ENCODE measurements around the gene SH3TC1. TPM values are rescaled to one million over a fixed set of nuclear protein-coding genes. Genes with fewer than 3 reads are reported as not detected.

SH3TC1 gene
- polyA plus RNA-seq, 3 donors, result 36.9 to 85.7 (median 41.9) TPM

DNA sequence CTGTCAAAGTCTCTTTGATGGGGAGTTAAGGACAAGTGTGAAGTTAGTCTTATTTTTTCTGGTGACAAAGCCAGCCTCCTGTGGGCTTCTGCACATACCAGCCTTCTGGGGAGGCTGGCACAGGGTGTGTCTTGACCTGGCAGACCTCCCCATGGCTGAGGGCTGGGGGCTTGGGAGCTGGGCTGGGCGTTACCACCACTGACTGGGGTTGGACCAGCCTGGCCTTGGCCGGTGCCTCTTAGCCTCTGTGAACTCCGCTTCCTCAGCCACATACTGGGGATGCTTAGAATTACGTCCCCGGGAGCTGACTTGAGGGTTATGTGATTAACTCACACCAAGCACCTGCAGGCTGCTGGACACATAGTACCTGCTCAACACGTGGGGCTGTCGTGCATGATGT lies 14.0 kb downstream of the SH3TC1 start:
- Histone ChIP-seq H3K36me3 (replicated peaks in 1 of 2; ENCODE audit: control insufficient read depth in 1 of 2, insufficient read depth in 2 of 2, low read length in 2 of 2) (peaks cover 73 to 92% of the 10 kb centered on the region in 2 donors), H3K79me2 (ENCODE audit: insufficient read depth, low read length) (peaks cover 22% of the 10 kb centered on the region), H3K9ac (ENCODE audit: insufficient read depth, low read length, poor library complexity, severe bottlenecking) (no peak overlapping the region), H3K27me3 (ENCODE audit: control insufficient read depth in 2 of 2, insufficient read depth in 2 of 2, low read length in 2 of 2) (no peaks in the 10 kb centered on the region), H3K4me1 (ENCODE audit: control insufficient read depth in 1 of 2, insufficient read depth in 2 of 2, low read length in 2 of 2) (peaks cover 24 to 27% of the 10 kb centered on the region in 2 donors), H3K4me2 (replicated peaks; ENCODE audit: extremely low read depth, low read length, poor library complexity, severe bottlenecking) (no peak overlapping the region), H3K27ac (ENCODE audit: low read depth in 1 of 2, low read length in 2 of 2) (no peak overlapping the region), H4K20me1 (ENCODE audit: insufficient read depth, low read length) (peaks cover 100% of the 10 kb centered on the region), H3K4me3 (replicated peaks in 1 of 3; ENCODE audit: low read depth in 2 of 3, low read length in 3 of 3) (no peak overlapping the region), H3K9me3 (replicated peaks in 1 of 2; ENCODE audit: control insufficient read depth in 1 of 2, insufficient read depth in 1 of 2, low read length in 2 of 2) (no peaks in the 10 kb centered on the region), H2AFZ (ENCODE audit: insufficient read depth, low read depth, low read length, poor library complexity, severe bottlenecking) (no peak overlapping the region)
- intact Hi-C loops (cut with micrococcal nuclease), result no loop called here
- 75% methylated on average over 4 of the region's 7 CpGs for WGBS (ENCODE audit: insufficient coverage)
- TF ChIP-seq, protein P1, sequence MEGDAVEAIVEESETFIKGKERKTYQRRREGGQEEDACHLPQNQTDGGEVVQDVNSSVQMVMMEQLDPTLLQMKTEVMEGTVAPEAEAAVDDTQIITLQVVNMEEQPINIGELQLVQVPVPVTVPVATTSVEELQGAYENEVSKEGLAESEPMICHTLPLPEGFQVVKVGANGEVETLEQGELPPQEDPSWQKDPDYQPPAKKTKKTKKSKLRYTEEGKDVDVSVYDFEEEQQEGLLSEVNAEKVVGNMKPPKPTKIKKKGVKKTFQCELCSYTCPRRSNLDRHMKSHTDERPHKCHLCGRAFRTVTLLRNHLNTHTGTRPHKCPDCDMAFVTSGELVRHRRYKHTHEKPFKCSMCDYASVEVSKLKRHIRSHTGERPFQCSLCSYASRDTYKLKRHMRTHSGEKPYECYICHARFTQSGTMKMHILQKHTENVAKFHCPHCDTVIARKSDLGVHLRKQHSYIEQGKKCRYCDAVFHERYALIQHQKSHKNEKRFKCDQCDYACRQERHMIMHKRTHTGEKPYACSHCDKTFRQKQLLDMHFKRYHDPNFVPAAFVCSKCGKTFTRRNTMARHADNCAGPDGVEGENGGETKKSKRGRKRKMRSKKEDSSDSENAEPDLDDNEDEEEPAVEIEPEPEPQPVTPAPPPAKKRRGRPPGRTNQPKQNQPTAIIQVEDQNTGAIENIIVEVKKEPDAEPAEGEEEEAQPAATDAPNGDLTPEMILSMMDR (IDR thresholded peaks at IDR 0.05), result no peak
- H3K4me1 Mint-ChIP-seq, result peaks cover 22% of the 10 kb centered on the region
- H3K36me3 Mint-ChIP-seq, result peaks cover 79 to 91% of the 10 kb centered on the region in 2 donors
- H3K4me3 Mint-ChIP-seq, result no peak overlapping the region
- peak overlapping the region in 1 of 7 donors; percentile 25 for H3K27ac Mint-ChIP-seq
- H3K9me3 Mint-ChIP-seq, result peaks cover 0 to 2% (median 0%) of the 10 kb centered on the region in 7 donors
- no peak for DNase-seq
- peaks cover 0 to 2% (median 1%) of the 10 kb centered on the region in 3 donors for H3K27me3 Mint-ChIP-seq (ENCODE audit: low read depth in 3 of 3)

DNA sequence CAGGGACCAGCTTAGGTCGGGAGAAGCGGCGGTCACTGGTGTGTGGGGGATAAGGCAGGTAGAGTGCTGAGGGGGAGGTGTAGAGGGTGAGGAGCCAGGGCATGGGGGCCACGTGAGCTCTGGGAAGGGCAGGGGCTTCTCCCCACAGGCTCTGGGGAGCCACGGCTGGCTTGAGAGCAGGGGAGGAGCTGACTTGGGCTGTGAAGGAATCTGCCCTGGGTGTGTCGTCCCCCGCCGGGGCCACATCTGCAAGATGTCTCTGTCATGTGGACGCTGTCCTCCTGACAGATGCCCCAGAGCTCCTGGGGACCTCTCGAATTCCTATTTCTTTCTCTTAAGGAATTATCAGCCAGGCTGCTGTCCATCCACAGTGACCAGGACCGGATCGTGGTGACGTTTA lies 15.0 kb downstream of the SH3TC1 start:
- intact Hi-C loops (cut with micrococcal nuclease), result no loop called here
- H4K20me1 ChIP-seq (ENCODE audit: insufficient read depth, low read length), result peaks cover 99% of the 10 kb centered on the region
- no peak overlapping the region for H2AFZ ChIP-seq (ENCODE audit: insufficient read depth, low read depth, low read length, poor library complexity, severe bottlenecking)
- no peaks in the 10 kb centered on the region for H3K27me3 ChIP-seq (ENCODE audit: control insufficient read depth in 2 of 2, insufficient read depth in 2 of 2, low read length in 2 of 2)
- Mint-ChIP-seq H3K4me1 (peaks cover 17% of the 10 kb centered on the region), H3K9me3 (peaks cover 0 to 2% (median 0%) of the 10 kb centered on the region in 7 donors), H3K4me3 (no peak overlapping the region), H3K27ac (peak overlapping the region in 1 of 7 donors; percentile 36), H3K27me3 (ENCODE audit: low read depth in 3 of 3) (peaks cover 0 to 2% (median 1%) of the 10 kb centered on the region in 3 donors), H3K36me3 (peaks cover 80 to 91% of the 10 kb centered on the region in 2 donors)
- TF ChIP-seq, protein P1 (IDR thresholded peaks at IDR 0.05), result no peak
- H3K9me3 ChIP-seq (replicated peaks in 1 of 2; ENCODE audit: control insufficient read depth in 1 of 2, insufficient read depth in 1 of 2, low read length in 2 of 2), result no peaks in the 10 kb centered on the region
- no peak overlapping the region for H3K9ac ChIP-seq (ENCODE audit: insufficient read depth, low read length, poor library complexity, severe bottlenecking)
- 89% methylated on average over 11 of the region's 13 CpGs for WGBS (ENCODE audit: insufficient coverage)
- H3K27ac ChIP-seq (ENCODE audit: low read depth in 1 of 2, low read length in 2 of 2), result no peak overlapping the region
- H3K79me2 ChIP-seq (ENCODE audit: insufficient read depth, low read length), result peaks cover 14% of the 10 kb centered on the region
- no peak overlapping the region for H3K4me3 ChIP-seq (replicated peaks in 1 of 3; ENCODE audit: low read depth in 2 of 3, low read length in 3 of 3)
- peaks cover 82 to 92% of the 10 kb centered on the region in 2 donors for H3K36me3 ChIP-seq (replicated peaks in 1 of 2; ENCODE audit: control insufficient read depth in 1 of 2, insufficient read depth in 2 of 2, low read length in 2 of 2)
- H3K4me1 ChIP-seq (ENCODE audit: control insufficient read depth in 1 of 2, insufficient read depth in 2 of 2, low read length in 2 of 2), result peaks cover 16 to 26% of the 10 kb centered on the region in 2 donors
- no peak overlapping the region for H3K4me2 ChIP-seq (replicated peaks; ENCODE audit: extremely low read depth, low read length, poor library complexity, severe bottlenecking)
- no peak for DNase-seq

Data from CD14-positive monocyte (primary cell).